Naive thymus-derived CD8-positive, alpha-beta T cell (primary cell): ENCODE data around the gene ATF7. TPM values are rescaled to one million over a fixed set of nuclear protein-coding genes. Genes with fewer than 3 reads are reported as not detected.

Source experiments
- ATAC-seq, 2 donors: fragments of 150-1000 bp; cut with Tn5 transposase in 1 of 2; sonication (Bioruptor Pico), chemical (Tn5 transposase) in 1 of 2; 1 replicate in 1 of 2; 2 replicates in 1 of 2; pipeline ENCODE4 v1.10.0; 2021; ENCODE audit warnings: mild to moderate bottlenecking in 2 of 2, moderate library complexity in 2 of 2
- POLR2A ChIA-PET: fragments of 350-600 bp; sonication (Branson Sonifier 250); formaldehyde crosslinking; loops from one replicate; lab custom pipeline; 2021; ENCODE audit warnings: antibody characterized with exemption; lab: Charles Lee
- DNase-seq, 10 donors: peaks; one replicate each; pipeline versions ENCODE4 v3.0.0 to v3.0.0-alpha.2; 2020 to 2022
- H3K27ac Mint-ChIP-seq, 10 donors: one replicate each; pipeline ENCODE4 v1.8.0; 2020 to 2022; ENCODE audit warnings: mild to moderate bottlenecking in 10 of 10, mixed read lengths in 10 of 10, moderate library complexity in 4 of 10, inconsistent platforms in 1 of 10
- H3K27me3 Mint-ChIP-seq, 5 donors: one replicate each; pipeline ENCODE4 v1.8.0; 2021 to 2022; ENCODE audit warnings: mixed read lengths in 5 of 5
- H3K36me3 Mint-ChIP-seq, 3 donors: one replicate each; pipeline ENCODE4 v1.8.0; 2020 to 2022; ENCODE audit warnings: mixed read lengths in 3 of 3, mild to moderate bottlenecking in 2 of 3, inconsistent platforms in 1 of 3
- H3K4me1 Mint-ChIP-seq, 4 donors: one replicate each; pipeline ENCODE4 v1.8.0; 2021 to 2022; ENCODE audit warnings: mixed read lengths in 4 of 4
- H3K4me3 Mint-ChIP-seq, 10 donors: one replicate each; pipeline ENCODE4 v1.8.0; 2020 to 2022; ENCODE audit warnings: mild to moderate bottlenecking in 10 of 10, mixed read lengths in 10 of 10, moderate library complexity in 6 of 10, inconsistent platforms in 1 of 10
- H3K9me3 Mint-ChIP-seq, 9 donors: one replicate each; pipeline ENCODE4 v1.8.0; 2020 to 2022; ENCODE audit warnings: mixed read lengths in 9 of 9, mild to moderate bottlenecking in 3 of 9, inconsistent platforms in 1 of 9, moderate library complexity in 1 of 9
- polyA plus RNA-seq, 3 donors: library from polyadenylated mRNA; unstranded; fragments of 300-500 nt; fragmentation: Illumina TruSeq; gene quantifications; one replicate each; pipeline ENCODE4 v1.2.3, GENCODE V29; 2021
- total RNA-seq, 8 experiments: library from RNA in 2 of 8; stranded (reverse) in 2 of 8; gene quantifications; one replicate each; pipeline ENCODE4 v1.2.3 and lab custom pipeline; 2021 to 2026

Gene ATF7
- total and polyA plus RNA-seq, 5 experiments from 2014 or later, result 13.0 to 30.4 (median 19.2) TPM

- H3K27me3 Mint-ChIP-seq, result no peaks in the 10 kb centered on the region
- DNase-seq (no peak), ATAC-seq (no peak)
- no peaks in the 10 kb centered on the region for H3K9me3 Mint-ChIP-seq
- peak overlapping the region in 3 of 10 donors; percentile 8 to 68 (median 51) for H3K27ac Mint-ChIP-seq
- peaks cover 5 to 99% (median 32%) of the 10 kb centered on the region in 3 donors for H3K36me3 Mint-ChIP-seq
- H3K4me3 Mint-ChIP-seq, result no peak overlapping the region
- POLR2A ChIA-PET, result no interaction called here
- peaks cover 18 to 58% (median 35%) of the 10 kb centered on the region in 4 donors for H3K4me1 Mint-ChIP-seq
Measured at GRCh38 chr12:53467082-53467481, 159.1 kb downstream of the ATF7 start.

- peaks cover 15 to 54% (median 31%) of the 10 kb centered on the region in 4 donors for H3K4me1 Mint-ChIP-seq
- peak overlapping the region in 6 of 10 donors; percentile 8 to 68 (median 34) for H3K27ac Mint-ChIP-seq
- POLR2A ChIA-PET, result no interaction called here
- no peak overlapping the region for H3K4me3 Mint-ChIP-seq
- no peak for ATAC-seq
- no peaks in the 10 kb centered on the region for H3K9me3 Mint-ChIP-seq
- no peaks in the 10 kb centered on the region for H3K27me3 Mint-ChIP-seq
- H3K36me3 Mint-ChIP-seq, result peaks cover 5 to 99% (median 29%) of the 10 kb centered on the region in 3 donors
- no peak for DNase-seq
Measured at GRCh38 chr12:53466640-53467039, 159.5 kb downstream of the ATF7 start.

GRCh38 chr12:53465679-53466078 is 160.5 kb downstream of the ATF7 start:
- H3K27ac Mint-ChIP-seq, result peak overlapping the region in 5 of 10 donors; percentile 16 to 81 (median 58)
- H3K9me3 Mint-ChIP-seq, result no peaks in the 10 kb centered on the region

GRCh38 chr12:53464685-53465418 is 161.3 kb downstream of the ATF7 start:
- peak overlapping the region in 4 of 10 donors; percentile 27 to 74 (median 60) for H3K27ac Mint-ChIP-seq
- H3K4me1 Mint-ChIP-seq, result peaks cover 21 to 56% (median 39%) of the 10 kb centered on the region in 4 donors
- ATAC-seq, result no peak

More at GRCh38 chr12:53465679-53466078, 160.5 kb downstream of the ATF7 start:
- POLR2A ChIA-PET, result interaction anchor here (0.8 to 1.9 kb wide), 2 partner anchors 9 to 35 kb away, joined by 3 to 6 read pairs; no protein-coding TSS in a partner anchor
- DNase-seq, result no peak
- H3K4me1 Mint-ChIP-seq, result peaks cover 17 to 52% (median 34%) of the 10 kb centered on the region in 4 donors
- H3K4me3 Mint-ChIP-seq, result no peak overlapping the region
- H3K27me3 Mint-ChIP-seq, result no peaks in the 10 kb centered on the region
- no peak for ATAC-seq
- H3K36me3 Mint-ChIP-seq, result peaks cover 9 to 100% (median 31%) of the 10 kb centered on the region in 3 donors

GRCh38 chr12:53463802-53464560 is 162.2 kb downstream of the ATF7 start:
- Mint-ChIP-seq H3K9me3 (no peaks in the 10 kb centered on the region), H3K36me3 (peaks cover 15 to 98% (median 36%) of the 10 kb centered on the region in 3 donors), H3K27me3 (no peaks in the 10 kb centered on the region), H3K27ac (peak overlapping the region in 3 of 10 donors; percentile 35 to 74 (median 56)), H3K4me3 (no peak overlapping the region), H3K4me1 (peaks cover 24 to 59% (median 43%) of the 10 kb centered on the region in 4 donors)
- POLR2A ChIA-PET, result interaction anchor here (1.1 to 1.9 kb wide), 3 partner anchors 9 to 18 kb away, joined by 3 to 6 read pairs (median 4); no protein-coding TSS in a partner anchor
- no peak for DNase-seq
- no peak for ATAC-seq

More at GRCh38 chr12:53464685-53465418, 161.3 kb downstream of the ATF7 start:
- peak overlapping the region in 1 of 10 donors; percentile 72 for H3K4me3 Mint-ChIP-seq
- no peaks in the 10 kb centered on the region for H3K9me3 Mint-ChIP-seq
- H3K27me3 Mint-ChIP-seq, result no peaks in the 10 kb centered on the region
- DNase-seq, result no peak
- POLR2A ChIA-PET, result interaction anchor here (0.7 to 1.9 kb wide), 4 partner anchors 10 to 70 kb away, joined by 3 to 6 read pairs (median 4); no protein-coding TSS in a partner anchor
- H3K36me3 Mint-ChIP-seq, result peaks cover 15 to 100% (median 34%) of the 10 kb centered on the region in 3 donors

- Mint-ChIP-seq H3K27me3 (no peaks in the 10 kb centered on the region), H3K27ac (peak overlapping the region in 2 of 10 donors; percentile 15 to 68), H3K36me3 (peaks cover 15 to 98% (median 38%) of the 10 kb centered on the region in 3 donors), H3K4me3 (no peak overlapping the region), H3K4me1 (peaks cover 24 to 62% (median 44%) of the 10 kb centered on the region in 4 donors), H3K9me3 (no peaks in the 10 kb centered on the region)
- ATAC-seq (no peak), DNase-seq (no peak)
- POLR2A ChIA-PET, result no interaction called here
Measured at GRCh38 chr12:53462935-53463334, 163.2 kb downstream of the ATF7 start.

- POLR2A ChIA-PET, result interaction anchor here (1.0 to 1.1 kb wide), 2 partner anchors 9 to 47 kb away, joined by 3 to 8 read pairs; no protein-coding TSS in a partner anchor
- Mint-ChIP-seq H3K4me1 (peaks cover 20 to 57% (median 39%) of the 10 kb centered on the region in 4 donors), H3K9me3 (no peaks in the 10 kb centered on the region), H3K4me3 (no peak overlapping the region), H3K36me3 (peaks cover 15 to 97% (median 37%) of the 10 kb centered on the region in 3 donors), H3K27me3 (no peaks in the 10 kb centered on the region), H3K27ac (no peak overlapping the region)
- ATAC-seq (no peak), DNase-seq (no peak)
Measured at GRCh38 chr12:53461591-53461990, 164.6 kb downstream of the ATF7 start.

- Mint-ChIP-seq H3K36me3 (peaks cover 15 to 97% (median 37%) of the 10 kb centered on the region in 3 donors), H3K4me3 (peak overlapping the region in 2 of 10 donors; percentile 26 to 56), H3K9me3 (no peaks in the 10 kb centered on the region), H3K4me1 (peaks cover 20 to 55% (median 36%) of the 10 kb centered on the region in 4 donors), H3K27ac (peak overlapping the region in 6 of 10 donors; percentile 6 to 75 (median 39)), H3K27me3 (no peaks in the 10 kb centered on the region)
- ATAC-seq (no peak), DNase-seq (no peak)
- POLR2A ChIA-PET, result interaction anchor here (0.6 to 1.5 kb wide), 2 partner anchors 12 to 290 kb away, joined by 3 to 4 read pairs; no protein-coding TSS in a partner anchor
Measured at GRCh38 chr12:53461059-53461458, 165.1 kb downstream of the ATF7 start.

GRCh38 chr12:53459097-53459496 is 167.1 kb downstream of the ATF7 start:
- POLR2A ChIA-PET, result interaction anchor here (1.9 kb wide), 1 partner anchor 42 kb away, joined by 6 read pairs; the partner anchor contains the start of gene TARBP2
- H3K4me3 Mint-ChIP-seq, result peak overlapping the region in 2 of 10 donors; percentile 24 to 39
- no peaks in the 10 kb centered on the region for H3K27me3 Mint-ChIP-seq
- peak overlapping the region in 2 of 10 donors; percentile 10 to 22 for H3K27ac Mint-ChIP-seq
- no peak for ATAC-seq
- peaks cover 22 to 56% (median 42%) of the 10 kb centered on the region in 4 donors for H3K4me1 Mint-ChIP-seq
- peaks cover 15 to 97% (median 36%) of the 10 kb centered on the region in 3 donors for H3K36me3 Mint-ChIP-seq
- no peaks in the 10 kb centered on the region for H3K9me3 Mint-ChIP-seq
- no peak for DNase-seq

Other genes with a start within 250 kb of the ATF7 start
- gene SP1, start 246.2 kb downstream of the ATF7 start, total RNA-seq, result 100 to 1,000 TPM; 104 TPM
- 10 to 100 TPM in 1 of 3 donors, 1 to 10 TPM in 2; 8.5 to 10.4 (median 9.4) TPM for gene SP1, start 246.2 kb downstream of the ATF7 start, polyA plus RNA-seq
- not detected for gene AMHR2, start 202.5 kb downstream of the ATF7 start, total RNA-seq
- gene AMHR2, start 202.5 kb downstream of the ATF7 start, polyA plus RNA-seq, result not detected
- gene PRR13, start 184.6 kb downstream of the ATF7 start, total RNA-seq, result 100 to 1,000 TPM; 215 to 217 TPM
- gene PRR13, start 184.6 kb downstream of the ATF7 start, polyA plus RNA-seq, result 100 to 1,000 TPM; 513 to 535 (median 534) TPM
- gene PCBP2, start 174.3 kb downstream of the ATF7 start, total RNA-seq, result 100 to 1,000 TPM; 858 to 917 TPM
- 100 to 1,000 TPM; 143 to 157 (median 152) TPM for gene PCBP2, start 174.3 kb downstream of the ATF7 start, polyA plus RNA-seq
- gene MAP3K12, start 126.9 kb downstream of the ATF7 start, total RNA-seq, result 10 to 100 TPM; 17.2 to 23.8 TPM
- gene MAP3K12, start 126.9 kb downstream of the ATF7 start, polyA plus RNA-seq, result 1 to 10 TPM; 2.4 to 3.9 (median 3.4) TPM
- 10 to 100 TPM; 45.2 to 46.1 TPM for gene TARBP2, start 125.1 kb downstream of the ATF7 start, total RNA-seq
- 10 to 100 TPM; 27.0 to 32.1 (median 27.9) TPM for gene TARBP2, start 125.1 kb downstream of the ATF7 start, polyA plus RNA-seq
- gene NPFF, start 118.9 kb downstream of the ATF7 start, total RNA-seq, result not detected
- not detected for gene NPFF, start 118.9 kb downstream of the ATF7 start, polyA plus RNA-seq
- 100 to 1,000 TPM; 235 to 250 TPM for gene ATP5MC2, start 49.7 kb upstream of the ATF7 start, total RNA-seq
- gene ATP5MC2, start 49.7 kb upstream of the ATF7 start, polyA plus RNA-seq, result 100 to 1,000 TPM; 519 to 658 (median 605) TPM
- gene CALCOCO1, start 101.1 kb upstream of the ATF7 start, total RNA-seq, result 100 to 1,000 TPM; 152 to 168 TPM
- gene CALCOCO1, start 101.1 kb upstream of the ATF7 start, polyA plus RNA-seq, result 10 to 100 TPM; 52.3 to 55.5 (median 55.4) TPM
- not detected for gene CISTR, start 125.6 kb upstream of the ATF7 start, total RNA-seq
- not detected for gene CISTR, start 125.6 kb upstream of the ATF7 start, polyA plus RNA-seq